ENCODE data around the gene HIPK2. TPM values are rescaled to one million over a fixed set of nuclear protein-coding genes. Genes with fewer than 3 reads are reported as not detected.

The HIPK2 gene
- total and polyA plus RNA-seq, 7 donors: 18.1 to 166 (median 78.5) TPM

DNA sequence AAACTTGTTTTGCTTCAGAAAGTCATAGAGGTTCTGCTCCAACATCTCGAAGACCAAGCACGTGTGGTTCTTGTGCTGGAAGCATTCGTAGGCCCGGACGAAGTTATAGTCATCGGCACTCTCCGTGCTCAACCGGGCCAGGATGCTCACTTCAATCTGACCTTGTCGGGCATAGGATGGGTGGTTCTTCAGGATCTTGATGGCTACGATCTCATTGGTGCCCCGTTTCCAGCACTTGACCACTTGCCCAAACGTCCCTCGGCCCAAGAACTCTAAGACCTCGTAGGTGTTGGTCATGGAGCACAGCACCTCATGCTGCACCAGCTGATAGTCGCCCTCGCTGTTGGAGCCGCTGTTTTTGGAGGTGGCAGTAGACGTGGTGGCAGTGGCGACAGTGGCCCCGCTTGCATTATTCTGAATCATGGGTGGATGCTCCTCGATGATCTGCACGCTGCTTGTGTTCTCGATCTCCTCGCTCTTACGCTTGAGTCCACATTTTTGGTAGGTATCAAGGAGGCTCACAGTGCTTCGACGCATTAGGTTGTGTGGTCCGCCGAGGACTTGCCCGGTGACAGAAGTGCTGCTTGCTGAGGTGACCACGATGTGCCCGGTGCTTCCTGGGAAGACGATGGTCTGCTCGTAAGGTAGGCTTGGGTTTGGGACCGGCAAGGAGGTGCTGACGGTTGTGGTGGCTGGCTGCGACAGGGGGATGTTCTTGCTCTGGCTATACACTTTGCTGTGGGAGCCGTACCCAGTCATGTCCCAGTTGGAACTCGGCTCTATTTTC is 61.4 kb downstream of the HIPK2 start:
- DNase-seq (no peak), ATAC-seq (no peak)
- no peaks in the 10 kb centered on the region for H3K27me3 ChIP-seq (ENCODE audit: insufficient read depth in 3 of 3, low read length in 2 of 3)
- TF ChIP-seq CTCF (IDR thresholded peaks at IDR 0.05): no peak
- H3K9me3 ChIP-seq: no peaks in the 10 kb centered on the region
- no peak overlapping the region for H3K27ac ChIP-seq
- peaks cover 34% of the 10 kb centered on the region for H3K4me1 ChIP-seq
- no peak overlapping the region for H3K4me3 ChIP-seq
- peaks cover 0 to 42% of the 10 kb centered on the region in 2 donors for H3K36me3 ChIP-seq (ENCODE audit: insufficient read depth in 1 of 2, low read depth in 1 of 2)
- WGBS, 3 donors: 96 to 97% (median 97%) methylated on average over 39 of the region's 39 CpGs
- intact Hi-C loops (cut with DNase I): no loop called here

DNA sequence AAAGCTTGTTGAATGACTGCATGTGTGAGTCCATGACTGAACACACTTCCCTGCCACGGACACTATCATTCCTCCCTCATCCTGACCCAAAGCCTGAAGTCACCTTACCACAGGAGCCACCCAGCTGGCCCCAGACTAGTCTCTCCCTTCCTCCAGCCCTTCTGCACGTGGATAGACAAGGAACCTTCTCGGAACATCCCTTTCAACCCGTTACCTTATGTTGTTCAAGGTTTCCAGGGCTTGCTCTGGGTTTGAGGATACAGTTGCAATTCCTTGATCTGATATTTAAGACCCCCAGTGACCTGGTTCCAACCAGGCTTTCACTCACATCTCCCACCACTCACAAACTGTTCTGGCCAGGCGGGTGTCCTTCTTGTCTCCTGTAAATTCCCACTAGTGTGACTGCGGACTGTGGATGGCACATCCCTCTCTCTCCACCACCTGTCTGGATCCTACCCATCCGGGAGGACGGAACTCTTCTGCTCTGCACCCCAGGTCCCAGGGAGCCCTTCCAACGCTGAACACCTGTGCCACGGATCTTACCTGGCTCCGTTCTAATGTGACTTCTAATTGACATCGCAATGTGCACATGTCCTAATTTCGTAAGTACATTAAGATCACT is 62.5 kb downstream of the HIPK2 start:
- no peaks in the 10 kb centered on the region for H3K27me3 ChIP-seq (ENCODE audit: insufficient read depth in 3 of 3, low read length in 2 of 3)
- peaks cover 30% of the 10 kb centered on the region for H3K4me1 ChIP-seq
- no peak for TF ChIP-seq CTCF (IDR thresholded peaks at IDR 0.05)
- ATAC-seq (no peak), DNase-seq (no peak)
- H3K4me3 ChIP-seq: no peak overlapping the region
- WGBS, 3 donors: 94 to 95% (median 94%) methylated on average over 13 of the region's 13 CpGs
- peak overlapping the region; percentile 74 for H3K27ac ChIP-seq
- H3K36me3 ChIP-seq (ENCODE audit: insufficient read depth in 1 of 2, low read depth in 1 of 2): peaks cover 0 to 48% of the 10 kb centered on the region in 2 donors
- H3K9me3 ChIP-seq: no peaks in the 10 kb centered on the region
- intact Hi-C loops (cut with DNase I): no loop called here

GRCh38 chr7:139714163-139714901 is 63.5 kb downstream of the HIPK2 start:
- Histone ChIP-seq H3K27ac (peak overlapping the region; percentile 74), H3K36me3 (ENCODE audit: insufficient read depth in 1 of 2, low read depth in 1 of 2) (peaks cover 0 to 48% of the 10 kb centered on the region in 2 donors), H3K27me3 (ENCODE audit: insufficient read depth in 3 of 3, low read length in 2 of 3) (no peaks in the 10 kb centered on the region), H3K9me3 (no peaks in the 10 kb centered on the region), H3K4me1 (peaks cover 37% of the 10 kb centered on the region), H3K4me3 (no peak overlapping the region)
- DNase-seq (peak; percentile 39 to 66), ATAC-seq (peak in 3 of 4 donors; percentile 31 to 38 (median 32))
- whole genome bisulfite sequencing, 3 donors: 64 to 77% (median 74%) methylated on average over 22 to 23 of the region's 23 CpGs
- intact Hi-C loops (cut with DNase I): no loop called here
- TF ChIP-seq CTCF (IDR thresholded peaks at IDR 0.05): no peak

DNA sequence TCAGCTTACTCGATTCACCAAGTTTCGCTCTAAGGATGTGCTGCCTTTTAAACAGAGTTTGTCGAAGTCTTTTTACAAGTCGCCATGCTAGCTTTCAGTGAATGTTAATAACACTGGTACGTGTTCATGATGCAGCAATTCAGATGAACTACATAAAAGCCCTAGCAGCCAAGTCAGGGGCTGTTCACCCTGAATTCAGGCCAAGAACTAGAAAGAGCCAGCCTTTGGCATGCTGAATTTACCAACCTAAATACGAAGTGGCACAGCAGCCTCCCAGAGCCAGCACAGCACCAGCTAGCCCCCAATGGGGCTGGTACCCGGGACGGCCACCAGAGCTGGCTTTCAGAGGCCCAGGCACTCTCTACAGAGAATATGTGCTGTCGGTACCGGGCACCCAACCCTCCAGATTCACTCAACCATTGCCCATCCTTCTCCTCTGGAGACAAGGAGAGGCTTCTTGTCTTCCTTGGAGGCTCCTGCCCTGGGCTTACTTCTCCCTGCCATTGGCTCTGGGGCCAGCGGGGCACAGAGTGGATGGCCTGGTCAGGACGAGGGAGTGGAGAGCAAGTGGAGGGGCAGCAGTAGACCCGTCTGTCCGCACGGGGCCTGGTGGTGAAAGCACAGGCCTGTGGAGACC is 64.2 kb downstream of the HIPK2 start:
- TF ChIP-seq CTCF (IDR thresholded peaks at IDR 0.05): no peak
- DNase-seq (no peak), ATAC-seq (no peak)
- Histone ChIP-seq H3K27ac (peak overlapping the region; percentile 74), H3K4me3 (no peak overlapping the region), H3K9me3 (no peaks in the 10 kb centered on the region), H3K27me3 (ENCODE audit: insufficient read depth in 3 of 3, low read length in 2 of 3) (no peaks in the 10 kb centered on the region), H3K4me1 (peaks cover 43% of the 10 kb centered on the region), H3K36me3 (ENCODE audit: insufficient read depth in 1 of 2, low read depth in 1 of 2) (peaks cover 0 to 48% of the 10 kb centered on the region in 2 donors)
- WGBS, 3 donors: 82 to 85% (median 83%) methylated on average over 15 of the region's 15 CpGs
- intact Hi-C loops (cut with DNase I): no loop called here

All from psoas muscle (tissue), 8 donors.